ENCODE measurements around the gene FBXO42. TPM values are rescaled to one million over a fixed set of nuclear protein-coding genes. Genes with fewer than 3 reads are reported as not detected.

FBXO42 gene
- total RNA-seq, 1 donor: 16.3 TPM

- no peak overlapping the region for H3K4me3 ChIP-seq (ENCODE audit: insufficient read depth, low read length)
- TF ChIP-seq CTCF (IDR thresholded peaks at IDR 0.05; ENCODE audit: extremely low read depth, low read depth, low read length): no peak
- H3K4me1 ChIP-seq (ENCODE audit: insufficient read depth, low read length): peaks cover 28% of the 10 kb centered on the region
- peak overlapping the region; percentile 12 for H3K4me2 ChIP-seq (ENCODE audit: insufficient read depth, low read length)
- H3K27me3 ChIP-seq (ENCODE audit: insufficient read depth, low read length): no peaks in the 10 kb centered on the region
- H4K20me1 ChIP-seq (ENCODE audit: insufficient read depth, low read length): peaks cover 51% of the 10 kb centered on the region
- no peak for DNase-seq (ENCODE audit: insufficient read length, low spot score, missing footprints)
- H3K27ac ChIP-seq (ENCODE audit: low read depth, low read length): peak overlapping the region; percentile 61
- peaks cover 59% of the 10 kb centered on the region for H3K79me2 ChIP-seq (ENCODE audit: insufficient read depth, low read length)
- H3K36me3 ChIP-seq (ENCODE audit: insufficient read depth, low read length): no peaks in the 10 kb centered on the region
- no peak overlapping the region for H2AFZ ChIP-seq (ENCODE audit: low read length)
- H3K9me3 ChIP-seq (ENCODE audit: low read depth, low read length): no peaks in the 10 kb centered on the region
Observed at GRCh38 chr1:16321176-16321867, 31.0 kb downstream of the FBXO42 start.

- Histone ChIP-seq H3K79me2 (ENCODE audit: insufficient read depth, low read length) (peaks cover 65% of the 10 kb centered on the region), H3K4me3 (ENCODE audit: insufficient read depth, low read length) (no peak overlapping the region), H4K20me1 (ENCODE audit: insufficient read depth, low read length) (peaks cover 52% of the 10 kb centered on the region), H3K4me2 (ENCODE audit: insufficient read depth, low read length) (no peak overlapping the region), H2AFZ (ENCODE audit: low read length) (no peak overlapping the region), H3K27me3 (ENCODE audit: insufficient read depth, low read length) (no peaks in the 10 kb centered on the region), H3K4me1 (ENCODE audit: insufficient read depth, low read length) (peaks cover 16% of the 10 kb centered on the region), H3K36me3 (ENCODE audit: insufficient read depth, low read length) (peaks cover 16% of the 10 kb centered on the region), H3K9me3 (ENCODE audit: low read depth, low read length) (no peaks in the 10 kb centered on the region), H3K27ac (ENCODE audit: low read depth, low read length) (no peak overlapping the region)
- TF ChIP-seq CTCF (IDR thresholded peaks at IDR 0.05; ENCODE audit: extremely low read depth, low read depth, low read length): no peak
- DNase-seq (ENCODE audit: insufficient read length, low spot score, missing footprints): no peak
Observed at GRCh38 chr1:16318555-16318954, 33.7 kb downstream of the FBXO42 start.

GRCh38 chr1:16315437-16315836 is 36.8 kb downstream of the FBXO42 start:
- H4K20me1 ChIP-seq (ENCODE audit: insufficient read depth, low read length): peaks cover 39% of the 10 kb centered on the region
- H3K79me2 ChIP-seq (ENCODE audit: insufficient read depth, low read length): peaks cover 45% of the 10 kb centered on the region
- H3K4me3 ChIP-seq (ENCODE audit: insufficient read depth, low read length): no peak overlapping the region
- TF ChIP-seq CTCF (IDR thresholded peaks at IDR 0.05; ENCODE audit: extremely low read depth, low read depth, low read length): no peak
- H3K4me1 ChIP-seq (ENCODE audit: insufficient read depth, low read length): peaks cover 2% of the 10 kb centered on the region
- H2AFZ ChIP-seq (ENCODE audit: low read length): no peak overlapping the region
- H3K9me3 ChIP-seq (ENCODE audit: low read depth, low read length): no peaks in the 10 kb centered on the region
- H3K4me2 ChIP-seq (ENCODE audit: insufficient read depth, low read length): no peak overlapping the region
- peak; percentile 48 for DNase-seq (ENCODE audit: insufficient read length, low spot score, missing footprints)
- H3K36me3 ChIP-seq (ENCODE audit: insufficient read depth, low read length): peaks cover 37% of the 10 kb centered on the region
- no peak overlapping the region for H3K27ac ChIP-seq (ENCODE audit: low read depth, low read length)
- H3K27me3 ChIP-seq (ENCODE audit: insufficient read depth, low read length): no peaks in the 10 kb centered on the region

GRCh38 chr1:16307222-16307621 is 45.1 kb downstream of the FBXO42 start:
- Histone ChIP-seq H3K9me3 (ENCODE audit: low read depth, low read length) (no peaks in the 10 kb centered on the region), H3K27me3 (ENCODE audit: insufficient read depth, low read length) (no peaks in the 10 kb centered on the region), H3K4me3 (ENCODE audit: insufficient read depth, low read length) (no peak overlapping the region), H3K4me1 (ENCODE audit: insufficient read depth, low read length) (no peaks in the 10 kb centered on the region), H3K36me3 (ENCODE audit: insufficient read depth, low read length) (peaks cover 42% of the 10 kb centered on the region), H3K27ac (ENCODE audit: low read depth, low read length) (no peak overlapping the region), H2AFZ (ENCODE audit: low read length) (no peak overlapping the region), H3K79me2 (ENCODE audit: insufficient read depth, low read length) (no peaks in the 10 kb centered on the region), H4K20me1 (ENCODE audit: insufficient read depth, low read length) (no peaks in the 10 kb centered on the region), H3K4me2 (ENCODE audit: insufficient read depth, low read length) (no peak overlapping the region)
- no peak for TF ChIP-seq CTCF (IDR thresholded peaks at IDR 0.05; ENCODE audit: extremely low read depth, low read depth, low read length)
- DNase-seq (ENCODE audit: insufficient read length, low spot score, missing footprints): no peak
